Tibial artery (tissue), 4 donors: ENCODE results near the gene ACYP2.
"Not testable (repeated sequence)": the region's sequence is repeated elsewhere in the genome, so short reads cannot be mapped to it uniquely, and the experiment has no call there.

Experiments
- DNase-seq, 2 donors: peaks; one replicate each; pipeline ENCODE4 v3.0.0-alpha.2; 2019
- H3K27ac ChIP-seq, 2 donors: fragments of 200-600 bp; sonication (generic) in 1 of 2; 1 replicate in 1 of 2; 2 replicates in 1 of 2; pipeline ENCODE4 v1.5.1; 2018 to 2019; ENCODE audit warnings: mild to moderate bottlenecking in 1 of 2
- H3K27me3 ChIP-seq, 2 donors: fragments of 200-600 bp; sonication (generic) in 1 of 2; one replicate each; pipeline versions ENCODE4 v1.5.1 to v1.6.0; 2016 to 2019
- H3K36me3 ChIP-seq, 3 donors: fragments of 200-600 bp; sonication (generic) in 2 of 3; one replicate each; pipeline ENCODE4 v1.5.1; 2016 to 2019; ENCODE audit warnings: mild to moderate bottlenecking in 2 of 3
- H3K4me1 ChIP-seq, 4 donors: fragments of 200-600 bp; sonication (generic) in 2 of 4; 1 replicate in 3 of 4; 2 replicates in 1 of 4; pipeline ENCODE4 v1.5.1; 2016 to 2019
- H3K4me3 ChIP-seq, 2 donors: fragments of 200-600 bp; sonication (generic) in 1 of 2; 1 replicate in 1 of 2; 2 replicates in 1 of 2; pipeline ENCODE4 v1.5.1; 2018 to 2019; ENCODE audit warnings: mild to moderate bottlenecking in 2 of 2
- H3K9me3 ChIP-seq, 3 donors: fragments of 200-600 bp; sonication (generic) in 1 of 3; one replicate each; pipeline ENCODE4 v1.5.1; 2016 to 2019
- intact Hi-C: fragments of 100-400 bp; cut with DNase I; formaldehyde crosslinking; loops from one replicate; pipeline ENCODE4 v1.15.0; 2023; ENCODE audit warnings: low total_unique reads
- TF ChIP-seq, protein P1 (sequence below), 2 experiments: fragments of 200-600 bp in 1 of 2; fragments of 450-650 bp in 1 of 2; IDR thresholded peaks; one replicate each; pipeline ENCODE4 v1.5.1; 2017 to 2019; ENCODE audit warnings: antibody characterized with exemption in 2 of 2, mild to moderate bottlenecking in 1 of 2, moderate library complexity in 1 of 2

The ACYP2 gene

DNA sequence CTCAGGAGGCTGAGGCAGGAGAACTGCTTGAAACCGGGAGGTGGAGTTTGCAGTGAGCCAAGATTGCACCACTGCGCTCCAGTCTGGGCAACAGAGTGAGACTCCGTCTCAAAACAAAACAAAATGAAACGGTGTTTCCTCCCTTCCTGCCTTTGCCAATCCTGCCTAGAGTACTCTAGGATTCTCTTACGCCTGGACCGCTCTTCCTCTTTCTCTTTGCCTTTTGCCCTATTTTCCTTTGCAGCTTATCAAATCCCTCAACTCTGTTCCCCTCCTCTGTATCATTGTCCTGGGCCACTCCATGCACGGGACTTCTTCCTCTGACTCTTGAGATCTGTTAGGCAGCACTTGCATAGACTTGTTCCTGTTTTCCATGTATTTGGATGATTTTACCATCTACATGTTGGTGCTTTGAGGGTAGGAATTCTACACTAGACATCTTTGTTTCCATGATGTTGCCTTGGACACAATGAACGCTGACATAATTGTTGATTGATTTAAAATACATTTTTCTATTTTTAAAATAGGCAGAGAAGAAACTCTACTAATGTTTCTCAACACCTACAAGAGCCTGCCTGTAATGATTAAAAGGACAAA lies 24.8 kb upstream of the ACYP2 start:
- H3K36me3 ChIP-seq, result no peaks in the 10 kb centered on the region
- TF ChIP-seq, protein P1, sequence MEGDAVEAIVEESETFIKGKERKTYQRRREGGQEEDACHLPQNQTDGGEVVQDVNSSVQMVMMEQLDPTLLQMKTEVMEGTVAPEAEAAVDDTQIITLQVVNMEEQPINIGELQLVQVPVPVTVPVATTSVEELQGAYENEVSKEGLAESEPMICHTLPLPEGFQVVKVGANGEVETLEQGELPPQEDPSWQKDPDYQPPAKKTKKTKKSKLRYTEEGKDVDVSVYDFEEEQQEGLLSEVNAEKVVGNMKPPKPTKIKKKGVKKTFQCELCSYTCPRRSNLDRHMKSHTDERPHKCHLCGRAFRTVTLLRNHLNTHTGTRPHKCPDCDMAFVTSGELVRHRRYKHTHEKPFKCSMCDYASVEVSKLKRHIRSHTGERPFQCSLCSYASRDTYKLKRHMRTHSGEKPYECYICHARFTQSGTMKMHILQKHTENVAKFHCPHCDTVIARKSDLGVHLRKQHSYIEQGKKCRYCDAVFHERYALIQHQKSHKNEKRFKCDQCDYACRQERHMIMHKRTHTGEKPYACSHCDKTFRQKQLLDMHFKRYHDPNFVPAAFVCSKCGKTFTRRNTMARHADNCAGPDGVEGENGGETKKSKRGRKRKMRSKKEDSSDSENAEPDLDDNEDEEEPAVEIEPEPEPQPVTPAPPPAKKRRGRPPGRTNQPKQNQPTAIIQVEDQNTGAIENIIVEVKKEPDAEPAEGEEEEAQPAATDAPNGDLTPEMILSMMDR (IDR thresholded peaks at IDR 0.05), result no peak
- H3K27ac ChIP-seq, result no peak overlapping the region
- no peaks in the 10 kb centered on the region for H3K9me3 ChIP-seq
- no peaks in the 10 kb centered on the region for H3K4me1 ChIP-seq
- H3K27me3 ChIP-seq, result no peaks in the 10 kb centered on the region
- no peak overlapping the region for H3K4me3 ChIP-seq
- intact Hi-C loops, result no loop called here
- no peak for DNase-seq

DNA sequence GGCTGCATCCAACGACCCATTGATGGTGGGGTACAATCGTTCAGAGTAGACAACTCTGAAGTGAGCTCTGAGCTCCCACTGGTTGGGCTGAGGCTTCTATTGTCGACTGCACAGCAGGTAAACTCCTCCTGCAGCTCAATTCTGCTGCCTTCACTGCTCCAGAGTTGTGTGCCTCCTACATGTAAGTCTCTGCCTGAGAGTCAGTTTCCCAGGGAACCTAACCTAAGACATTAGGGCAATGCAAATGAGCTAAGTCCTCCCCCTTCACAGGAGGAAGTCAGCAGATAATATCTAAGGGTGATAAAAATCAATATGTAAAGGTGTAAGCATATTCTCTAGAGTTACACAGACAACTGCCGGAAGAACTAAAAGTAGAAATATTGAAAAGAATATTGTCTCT lies 22.5 kb upstream of the ACYP2 start:
- intact Hi-C loops, result no loop called here
- peaks cover 0 to 10% (median 0%) of the 10 kb centered on the region in 4 donors for H3K4me1 ChIP-seq
- H3K4me3 ChIP-seq, result no peak overlapping the region
- H3K36me3 ChIP-seq, result no peaks in the 10 kb centered on the region
- no peaks in the 10 kb centered on the region for H3K27me3 ChIP-seq
- no peak for DNase-seq
- H3K9me3 ChIP-seq, result no peaks in the 10 kb centered on the region
- no peak overlapping the region for H3K27ac ChIP-seq
- TF ChIP-seq, protein P1 (IDR thresholded peaks at IDR 0.05), result no peak

DNA sequence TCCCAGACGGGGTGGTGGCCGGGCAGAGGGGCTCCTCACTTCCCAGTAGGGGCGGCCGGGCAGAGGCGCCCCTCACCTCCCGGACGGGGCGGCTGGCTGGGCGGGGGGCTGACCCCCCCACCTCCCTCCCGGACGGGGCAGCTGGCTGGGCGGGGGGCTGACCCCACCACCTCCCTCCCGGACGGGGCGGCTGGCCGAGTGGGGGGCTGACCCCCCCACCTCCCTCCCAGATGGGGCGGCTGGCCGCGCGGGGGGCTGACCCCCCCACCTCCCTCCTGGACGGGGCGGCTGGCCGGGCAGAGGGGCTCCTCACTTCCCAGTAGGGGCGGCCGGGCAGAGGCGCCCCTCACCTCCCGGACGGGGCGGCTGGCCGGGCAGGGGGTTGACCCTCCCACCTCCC lies 20.0 kb upstream of the ACYP2 start:
- H3K27me3 ChIP-seq, H3K9me3 ChIP-seq, DNase-seq, intact Hi-C loops, H3K4me3 ChIP-seq, H3K27ac ChIP-seq, H3K36me3 ChIP-seq: not testable (repeated sequence)
- peaks cover 0 to 10% (median 0%) of the 10 kb centered on the region in 4 donors for H3K4me1 ChIP-seq

DNA sequence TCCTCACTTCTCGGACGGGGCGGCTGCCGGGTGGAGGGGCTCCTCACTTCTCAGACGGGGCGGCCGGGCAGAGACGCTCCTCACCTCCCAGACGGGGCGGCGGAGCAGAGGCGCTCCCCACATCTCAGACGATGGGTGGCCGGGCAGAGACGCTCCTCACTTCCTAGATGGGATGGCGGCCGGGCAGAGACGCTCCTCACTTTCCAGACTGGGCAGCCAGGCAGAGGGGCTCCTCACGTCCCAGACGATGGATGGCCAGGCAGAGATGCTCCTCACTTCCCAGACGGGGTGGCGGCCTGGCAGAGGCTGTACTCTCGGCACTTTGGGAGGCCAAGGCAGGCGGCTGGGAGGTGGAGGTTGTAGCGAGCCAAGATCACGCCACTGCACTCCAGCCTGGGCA lies 19.3 kb upstream of the ACYP2 start:
- H3K4me3 ChIP-seq, result not testable (repeated sequence)

DNA sequence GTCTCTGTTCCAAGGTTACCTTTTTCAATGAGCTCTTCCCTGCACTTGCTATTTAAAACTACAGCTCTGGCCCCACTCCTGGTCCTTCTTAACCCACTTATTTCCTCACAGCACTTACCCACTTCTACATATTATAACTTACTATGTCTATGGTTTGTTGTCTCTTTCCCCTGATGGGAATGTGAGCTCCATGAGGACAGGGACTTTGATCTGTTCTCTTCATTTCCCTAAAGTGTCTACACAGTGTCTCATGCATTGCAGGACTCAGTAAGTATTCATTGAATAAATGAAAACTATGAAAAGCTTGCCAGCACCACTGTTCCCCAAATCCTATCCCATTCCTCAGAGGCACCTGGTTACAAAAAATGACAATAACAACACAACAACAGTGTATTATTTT lies 18.3 kb upstream of the ACYP2 start:
- TF ChIP-seq, protein P1 (IDR thresholded peaks at IDR 0.05), result no peak
- intact Hi-C loops, result no loop called here
- H3K27ac ChIP-seq, result no peak overlapping the region

More for the DNA sequence above, 19.3 kb upstream of the ACYP2 start:
- H3K9me3 ChIP-seq, DNase-seq, H3K27ac ChIP-seq, intact Hi-C loops, H3K36me3 ChIP-seq, H3K27me3 ChIP-seq: not testable (repeated sequence)
- peaks cover 0 to 10% (median 0%) of the 10 kb centered on the region in 4 donors for H3K4me1 ChIP-seq

DNA sequence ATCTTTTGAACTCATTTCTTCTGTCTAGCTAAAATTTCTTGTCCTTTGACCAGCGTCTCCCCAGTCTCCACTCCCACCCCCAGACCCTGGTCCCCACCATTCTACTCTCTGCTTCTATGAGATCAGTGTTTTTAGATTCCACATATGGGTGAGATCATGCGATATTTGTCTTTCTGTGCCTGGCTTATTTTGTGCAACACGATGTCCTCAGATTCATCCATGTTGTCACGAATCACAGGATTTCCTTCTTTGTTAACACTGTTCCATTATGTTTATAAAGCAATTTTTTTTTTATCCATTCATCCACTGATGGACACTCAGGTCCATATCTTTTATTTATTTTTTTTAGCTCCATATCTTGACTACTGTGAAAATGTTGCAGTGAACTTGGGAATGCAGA lies 16.0 kb upstream of the ACYP2 start:
- no peak for DNase-seq
- Histone ChIP-seq H3K36me3 (no peaks in the 10 kb centered on the region), H3K27ac (no peak overlapping the region), H3K4me3 (no peak overlapping the region), H3K27me3 (no peaks in the 10 kb centered on the region), H3K4me1 (peaks cover 0 to 18% (median 5%) of the 10 kb centered on the region in 4 donors), H3K9me3 (no peaks in the 10 kb centered on the region)
- intact Hi-C loops, result no loop called here
- TF ChIP-seq, protein P1 (IDR thresholded peaks at IDR 0.05), result no peak

More for the DNA sequence above, 18.3 kb upstream of the ACYP2 start:
- Histone ChIP-seq H3K27me3 (no peaks in the 10 kb centered on the region), H3K36me3 (no peaks in the 10 kb centered on the region), H3K4me3 (no peak overlapping the region), H3K9me3 (no peaks in the 10 kb centered on the region), H3K4me1 (peaks cover 0 to 10% (median 0%) of the 10 kb centered on the region in 4 donors)
- DNase-seq, result no peak
